Raji (cell line): Measurements from ENCODE around the gene ATF1.

ENCODE experiments used
- POLR2A ChIP-seq: IDR thresholded peaks from 2 replicates; pipeline ENCODE4 v1.6.1; 2011; ENCODE audit warnings: low read depth, low read length, control low read depth; ENCODE audit not compliant: insufficient read depth

The ATF1 gene

GRCh38 chr12:50742776-50743175, 21.1 kb upstream of the ATF1 start:
- no peak for TF ChIP-seq POLR2A

- no peak for TF ChIP-seq POLR2A
Observed at GRCh38 chr12:50745861-50746260, 18.0 kb upstream of the ATF1 start.

- no peak for TF ChIP-seq POLR2A
Observed at GRCh38 chr12:50746431-50746830, 17.5 kb upstream of the ATF1 start.

- no peak for TF ChIP-seq POLR2A
Observed at GRCh38 chr12:50747817-50748216, 16.1 kb upstream of the ATF1 start.

- TF ChIP-seq POLR2A: no peak
Observed at GRCh38 chr12:50749459-50749882, 14.4 kb upstream of the ATF1 start.

- TF ChIP-seq POLR2A: no peak
Observed at GRCh38 chr12:50750366-50750765, 13.5 kb upstream of the ATF1 start.

GRCh38 chr12:50751948-50752721, 11.8 kb upstream of the ATF1 start:
- TF ChIP-seq POLR2A: no peak

- TF ChIP-seq POLR2A: no peak
Observed at GRCh38 chr12:50753232-50753769, 10.6 kb upstream of the ATF1 start.

GRCh38 chr12:50764286-50765094, 589 bp downstream of the ATF1 start:
- peak; percentile 45; the same call in 1 of the 2 replicates for TF ChIP-seq POLR2A

GRCh38 chr12:50765095-50765911, 1.4 kb downstream of the ATF1 start:
- TF ChIP-seq POLR2A: no peak

- TF ChIP-seq POLR2A: no peak
Observed at GRCh38 chr12:50768391-50768790, 4.5 kb downstream of the ATF1 start.

GRCh38 chr12:50771409-50771808, 7.5 kb downstream of the ATF1 start:
- TF ChIP-seq POLR2A: no peak

GRCh38 chr12:50772470-50772869, 8.6 kb downstream of the ATF1 start:
- TF ChIP-seq POLR2A: no peak

GRCh38 chr12:50772877-50773276, 9.0 kb downstream of the ATF1 start:
- TF ChIP-seq POLR2A: no peak

GRCh38 chr12:50775251-50775650, 11.3 kb downstream of the ATF1 start:
- TF ChIP-seq POLR2A: no peak
